ENCODE results near the gene TLL2. TPM values are rescaled to one million over a fixed set of nuclear protein-coding genes. Genes with fewer than 3 reads are reported as not detected.
A peak's percentile ranks its signal among the peaks of the same experiment; 100 is the strongest.

Gene TLL2
- polyA plus RNA-seq, 4 donors = 0.46 to 1.6 (median 0.54) TPM; not detected in 1

DNA sequence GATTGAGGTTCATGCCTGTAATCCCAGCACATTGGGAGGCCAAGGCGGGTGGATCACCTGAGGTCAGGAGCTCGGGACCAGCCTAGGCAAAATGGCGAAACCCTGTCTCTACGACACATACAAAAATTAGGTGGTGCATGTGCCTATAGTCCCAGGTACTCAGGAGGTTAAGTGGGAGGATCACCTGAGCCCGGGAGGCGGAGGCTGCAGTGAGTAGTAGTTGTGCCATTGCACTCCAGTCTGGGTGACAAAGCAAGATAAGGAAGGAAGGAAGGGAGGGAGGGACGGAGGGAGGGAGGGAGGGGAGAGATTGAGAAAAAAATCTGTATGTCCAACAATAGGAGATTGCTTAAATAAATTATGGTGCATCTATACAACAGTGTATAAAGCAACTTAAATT lies 13.2 kb downstream of the TLL2 start:
- Histone ChIP-seq H3K36me3 (ENCODE audit: control insufficient read depth in 3 of 3, insufficient read depth in 2 of 3, low read depth in 1 of 3, low read length in 3 of 3) (no peaks in the 10 kb centered on the region), H3K9me3 (ENCODE audit: control insufficient read depth in 2 of 2, insufficient read depth in 1 of 2, low read depth in 1 of 2, low read length in 1 of 2) (no peaks in the 10 kb centered on the region), H3K27me3 (ENCODE audit: control insufficient read depth in 3 of 3, insufficient read depth in 3 of 3, low read length in 3 of 3) (peaks cover 0 to 4% (median 0%) of the 10 kb centered on the region in 3 donors), H3K4me1 (ENCODE audit: control insufficient read depth in 3 of 3, insufficient read depth in 2 of 3, low read depth in 1 of 3, low read length in 2 of 3) (no peaks in the 10 kb centered on the region), H3K27ac (ENCODE audit: low read depth in 1 of 3, low read length in 2 of 3) (no peak overlapping the region), H3K4me3 (ENCODE audit: low read depth in 1 of 3, low read length in 3 of 3) (no peak overlapping the region)
- DNase-seq (no peak), FAIRE-seq (no peak)
- WGBS, 3 donors = 56 to 66% (median 63%) methylated on average over 7 of the region's 7 CpGs

DNA sequence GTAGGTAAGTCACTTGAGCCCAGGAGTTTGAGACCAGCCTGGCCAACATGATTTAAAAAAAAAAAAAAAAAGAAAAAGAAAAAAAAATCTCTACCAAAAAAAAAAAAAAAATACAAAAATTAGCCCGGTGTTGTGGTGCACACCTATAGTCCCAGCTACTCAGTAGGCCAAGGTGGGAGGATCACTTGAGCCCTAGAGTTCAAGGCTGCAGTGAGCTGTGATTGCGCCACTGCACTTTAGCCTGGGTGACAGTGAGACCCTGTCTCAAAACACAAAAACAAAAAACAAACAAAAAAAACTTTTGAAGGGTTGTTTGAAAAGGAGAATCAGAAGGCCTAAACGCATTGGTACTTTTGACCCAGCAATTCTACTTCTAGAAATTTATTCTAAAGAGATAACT lies 13.7 kb downstream of the TLL2 start:
- Histone ChIP-seq H3K27ac (ENCODE audit: low read depth in 1 of 3, low read length in 2 of 3) (no peak overlapping the region), H3K4me3 (ENCODE audit: low read depth in 1 of 3, low read length in 3 of 3) (no peak overlapping the region), H3K9me3 (ENCODE audit: control insufficient read depth in 2 of 2, insufficient read depth in 1 of 2, low read depth in 1 of 2, low read length in 1 of 2) (no peaks in the 10 kb centered on the region), H3K36me3 (ENCODE audit: control insufficient read depth in 3 of 3, insufficient read depth in 2 of 3, low read depth in 1 of 3, low read length in 3 of 3) (no peaks in the 10 kb centered on the region), H3K4me1 (ENCODE audit: control insufficient read depth in 3 of 3, insufficient read depth in 2 of 3, low read depth in 1 of 3, low read length in 2 of 3) (no peaks in the 10 kb centered on the region), H3K27me3 (ENCODE audit: control insufficient read depth in 3 of 3, insufficient read depth in 3 of 3, low read length in 3 of 3) (no peaks in the 10 kb centered on the region)
- DNase-seq (no peak), FAIRE-seq (no peak)
- WGBS, 3 donors = 92 to 94% (median 93%) methylated on average over 3 of the region's 3 CpGs

DNA sequence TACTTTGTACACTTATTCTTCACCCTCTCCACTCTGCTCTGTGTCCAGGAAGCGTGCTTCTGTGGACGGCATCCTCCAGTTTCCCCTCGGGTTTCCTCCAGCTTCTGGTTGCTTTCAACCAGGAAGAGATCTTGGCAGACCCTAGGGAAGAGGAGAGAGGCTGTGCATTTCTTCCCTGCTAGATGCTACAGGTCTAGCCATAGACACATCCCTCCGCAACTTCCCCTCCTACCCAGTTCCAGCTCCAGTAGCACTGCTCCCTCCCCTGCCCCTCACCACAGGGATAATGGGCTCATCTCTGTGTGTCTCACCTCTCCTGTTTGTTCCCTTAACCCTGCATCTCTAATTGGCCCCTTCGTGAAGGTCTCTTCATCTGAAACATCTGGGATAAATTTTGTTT lies 16.3 kb downstream of the TLL2 start:
- no peak overlapping the region for H3K4me3 ChIP-seq (ENCODE audit: low read depth in 1 of 3, low read length in 3 of 3)
- no peak for FAIRE-seq
- WGBS, 3 donors = 61 to 71% (median 68%) methylated on average over 5 of the region's 5 CpGs
- H3K27ac ChIP-seq (ENCODE audit: low read depth in 1 of 3, low read length in 2 of 3) = no peak overlapping the region
- no peaks in the 10 kb centered on the region for H3K9me3 ChIP-seq (ENCODE audit: control insufficient read depth in 2 of 2, insufficient read depth in 1 of 2, low read depth in 1 of 2, low read length in 1 of 2)
- H3K36me3 ChIP-seq (ENCODE audit: control insufficient read depth in 3 of 3, insufficient read depth in 2 of 3, low read depth in 1 of 3, low read length in 3 of 3) = no peaks in the 10 kb centered on the region
- H3K27me3 ChIP-seq (ENCODE audit: control insufficient read depth in 3 of 3, insufficient read depth in 3 of 3, low read length in 3 of 3) = no peaks in the 10 kb centered on the region
- no peaks in the 10 kb centered on the region for H3K4me1 ChIP-seq (ENCODE audit: control insufficient read depth in 3 of 3, insufficient read depth in 2 of 3, low read depth in 1 of 3, low read length in 2 of 3)
- DNase-seq = no peak

DNA sequence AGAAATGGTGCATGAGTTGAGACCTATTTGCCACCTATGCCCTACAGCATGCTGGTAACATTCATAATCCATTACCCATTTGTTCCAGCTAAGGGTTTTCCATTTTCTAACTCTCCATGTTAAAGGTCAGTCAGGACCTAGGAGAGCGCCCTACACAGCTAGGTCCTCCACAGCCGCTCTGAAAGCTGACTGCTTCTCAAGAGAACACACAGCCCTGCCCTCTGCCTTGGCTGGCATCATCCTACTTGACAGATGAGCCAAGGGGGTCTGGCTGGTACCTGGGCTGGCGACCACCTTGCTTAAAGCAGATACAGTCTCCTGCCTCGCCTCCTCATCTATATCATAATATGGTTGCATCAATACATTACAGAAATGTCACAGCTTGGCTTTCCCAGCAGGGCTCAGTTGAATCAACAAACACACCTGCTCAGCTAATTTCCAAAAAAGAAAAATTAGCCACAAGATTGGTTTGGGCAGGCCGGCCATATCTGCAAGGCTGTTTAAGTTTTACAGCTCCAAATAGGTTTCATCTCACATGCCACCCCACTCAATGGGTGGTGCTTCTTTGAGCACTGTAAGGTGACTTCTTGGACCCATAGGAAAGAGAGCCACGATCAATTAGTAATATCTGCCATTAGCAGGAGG lies 17.3 kb downstream of the TLL2 start:
- no peaks in the 10 kb centered on the region for H3K9me3 ChIP-seq (ENCODE audit: control insufficient read depth in 2 of 2, insufficient read depth in 1 of 2, low read depth in 1 of 2, low read length in 1 of 2)
- no peaks in the 10 kb centered on the region for H3K36me3 ChIP-seq (ENCODE audit: control insufficient read depth in 3 of 3, insufficient read depth in 2 of 3, low read depth in 1 of 3, low read length in 3 of 3)
- H3K27me3 ChIP-seq (ENCODE audit: control insufficient read depth in 3 of 3, insufficient read depth in 3 of 3, low read length in 3 of 3) = no peaks in the 10 kb centered on the region
- whole genome bisulfite sequencing, 3 donors = 48 to 62% (median 59%) methylated on average over 6 of the region's 6 CpGs
- DNase-seq (peak; percentile 10 to 49), FAIRE-seq (no peak)
- no peak overlapping the region for H3K27ac ChIP-seq (ENCODE audit: low read depth in 1 of 3, low read length in 2 of 3)
- no peaks in the 10 kb centered on the region for H3K4me1 ChIP-seq (ENCODE audit: control insufficient read depth in 3 of 3, insufficient read depth in 2 of 3, low read depth in 1 of 3, low read length in 2 of 3)
- no peak overlapping the region for H3K4me3 ChIP-seq (ENCODE audit: low read depth in 1 of 3, low read length in 3 of 3)

DNA sequence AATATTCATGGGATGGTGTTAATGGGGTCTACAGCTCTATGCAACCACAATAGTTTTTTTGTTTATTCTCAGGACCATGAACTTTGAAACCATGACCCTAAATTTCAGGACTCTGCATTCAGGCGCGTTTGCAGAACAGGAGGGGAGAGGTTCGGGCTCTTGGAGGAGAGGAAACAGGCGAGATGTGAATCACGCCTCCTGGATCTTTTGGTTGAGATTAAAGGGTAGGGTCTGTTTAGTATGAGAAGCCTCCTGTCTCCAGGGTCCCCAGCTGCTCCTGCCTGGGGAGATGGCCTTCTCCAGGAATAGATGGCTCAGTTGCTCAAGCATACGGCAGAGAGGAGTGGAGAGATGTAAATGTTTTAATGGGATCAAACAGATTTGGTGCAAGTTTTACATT lies 18.2 kb downstream of the TLL2 start:
- DNase-seq (no peak), FAIRE-seq (no peak)
- no peaks in the 10 kb centered on the region for H3K4me1 ChIP-seq (ENCODE audit: control insufficient read depth in 3 of 3, insufficient read depth in 2 of 3, low read depth in 1 of 3, low read length in 2 of 3)
- 88 to 91% (median 90%) methylated on average over 6 of the region's 6 CpGs for WGBS, 3 donors
- no peaks in the 10 kb centered on the region for H3K9me3 ChIP-seq (ENCODE audit: control insufficient read depth in 2 of 2, insufficient read depth in 1 of 2, low read depth in 1 of 2, low read length in 1 of 2)
- H3K27ac ChIP-seq (ENCODE audit: low read depth in 1 of 3, low read length in 2 of 3) = no peak overlapping the region
- H3K36me3 ChIP-seq (ENCODE audit: control insufficient read depth in 3 of 3, insufficient read depth in 2 of 3, low read depth in 1 of 3, low read length in 3 of 3) = no peaks in the 10 kb centered on the region
- no peaks in the 10 kb centered on the region for H3K27me3 ChIP-seq (ENCODE audit: control insufficient read depth in 3 of 3, insufficient read depth in 3 of 3, low read length in 3 of 3)
- no peak overlapping the region for H3K4me3 ChIP-seq (ENCODE audit: low read depth in 1 of 3, low read length in 3 of 3)

DNA sequence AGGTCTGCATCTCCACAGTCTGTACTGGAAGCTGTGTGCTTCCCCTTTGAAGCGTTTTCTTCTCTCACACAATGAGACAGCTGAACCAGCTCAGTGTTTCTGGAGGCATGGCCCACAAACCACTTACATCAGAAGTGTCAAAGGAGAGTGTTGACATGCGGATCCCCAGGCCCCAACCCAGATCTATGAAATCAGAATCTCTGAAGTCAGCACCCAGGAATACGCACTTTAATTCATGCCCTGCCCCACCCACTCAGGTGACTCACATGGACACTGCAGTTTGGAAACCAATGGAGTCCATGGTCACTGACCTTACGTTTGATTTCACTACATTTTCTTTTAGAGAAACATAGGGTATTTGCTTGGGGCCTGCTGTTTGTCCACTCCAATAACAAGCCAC lies 19.0 kb downstream of the TLL2 start:
- WGBS, 3 donors = 73 to 81% (median 77%) methylated on average over 4 of the region's 4 CpGs
- no peaks in the 10 kb centered on the region for H3K27me3 ChIP-seq (ENCODE audit: control insufficient read depth in 3 of 3, insufficient read depth in 3 of 3, low read length in 3 of 3)
- no peak for FAIRE-seq
- no peaks in the 10 kb centered on the region for H3K9me3 ChIP-seq (ENCODE audit: control insufficient read depth in 2 of 2, insufficient read depth in 1 of 2, low read depth in 1 of 2, low read length in 1 of 2)
- DNase-seq = no peak
- no peaks in the 10 kb centered on the region for H3K4me1 ChIP-seq (ENCODE audit: control insufficient read depth in 3 of 3, insufficient read depth in 2 of 3, low read depth in 1 of 3, low read length in 2 of 3)
- no peaks in the 10 kb centered on the region for H3K36me3 ChIP-seq (ENCODE audit: control insufficient read depth in 3 of 3, insufficient read depth in 2 of 3, low read depth in 1 of 3, low read length in 3 of 3)
- H3K27ac ChIP-seq (ENCODE audit: low read depth in 1 of 3, low read length in 2 of 3) = no peak overlapping the region
- H3K4me3 ChIP-seq (ENCODE audit: low read depth in 1 of 3, low read length in 3 of 3) = no peak overlapping the region

DNA sequence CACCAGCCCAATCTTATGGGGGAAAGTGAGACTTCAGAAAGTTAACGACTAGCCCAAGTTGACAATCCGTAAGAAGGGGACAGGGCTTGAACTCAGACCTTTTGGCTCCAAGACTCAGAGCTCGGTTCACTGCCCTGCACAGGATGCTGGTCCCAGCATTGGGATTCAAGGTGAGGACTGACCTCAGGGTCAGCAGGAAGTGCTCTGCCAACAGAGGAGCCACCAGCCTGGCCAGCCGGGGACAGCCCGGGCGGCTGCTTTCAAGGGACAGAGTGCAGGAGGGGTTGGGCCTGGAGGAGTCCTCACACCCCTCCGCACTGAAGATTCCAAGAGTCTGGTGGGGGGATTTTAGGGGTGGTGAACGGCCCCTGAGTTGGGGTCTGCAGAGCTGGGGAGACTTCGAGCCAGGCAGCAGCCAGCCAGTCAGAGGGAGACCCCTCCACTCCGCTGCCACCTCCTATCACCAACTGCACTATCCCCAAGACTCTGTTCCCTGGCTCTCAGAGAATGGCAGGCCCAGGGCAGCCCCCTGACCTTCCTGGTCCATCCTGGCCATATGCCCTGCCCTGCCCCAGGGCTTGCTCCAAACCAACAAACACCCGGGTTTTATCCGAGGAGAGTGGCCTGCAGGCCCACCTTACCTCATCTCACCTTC lies 19.7 kb downstream of the TLL2 start:
- H3K4me1 ChIP-seq (ENCODE audit: control insufficient read depth in 3 of 3, insufficient read depth in 2 of 3, low read depth in 1 of 3, low read length in 2 of 3) = no peaks in the 10 kb centered on the region
- H3K27ac ChIP-seq (ENCODE audit: low read depth in 1 of 3, low read length in 2 of 3) = no peak overlapping the region
- FAIRE-seq (no peak), DNase-seq (no peak)
- no peaks in the 10 kb centered on the region for H3K36me3 ChIP-seq (ENCODE audit: control insufficient read depth in 3 of 3, insufficient read depth in 2 of 3, low read depth in 1 of 3, low read length in 3 of 3)
- no peaks in the 10 kb centered on the region for H3K9me3 ChIP-seq (ENCODE audit: control insufficient read depth in 2 of 2, insufficient read depth in 1 of 2, low read depth in 1 of 2, low read length in 1 of 2)
- WGBS, 3 donors = 85 to 87% (median 87%) methylated on average over 12 of the region's 12 CpGs
- H3K27me3 ChIP-seq (ENCODE audit: control insufficient read depth in 3 of 3, insufficient read depth in 3 of 3, low read length in 3 of 3) = no peaks in the 10 kb centered on the region
- no peak overlapping the region for H3K4me3 ChIP-seq (ENCODE audit: low read depth in 1 of 3, low read length in 3 of 3)

DNA sequence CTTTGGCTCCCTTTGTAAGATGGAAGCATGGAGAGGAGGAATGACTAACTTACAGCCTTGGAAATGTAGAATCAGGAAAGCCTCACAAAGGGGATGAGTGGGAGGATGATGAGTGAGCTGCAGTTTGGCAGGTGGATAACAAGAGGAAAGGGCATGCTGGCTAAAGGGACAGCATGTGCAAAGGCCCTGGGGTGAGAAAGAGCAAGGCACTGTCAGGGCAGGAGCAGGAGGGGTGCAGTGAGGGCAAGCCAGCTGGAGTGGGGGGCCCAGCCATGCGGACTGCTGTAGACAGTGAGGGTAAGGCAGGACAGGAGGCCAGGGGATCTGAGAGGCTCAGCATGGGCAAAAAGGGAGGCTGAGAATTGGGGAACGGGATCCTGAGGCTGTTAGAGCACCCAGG lies 20.5 kb downstream of the TLL2 start:
- 70 to 91% (median 85%) methylated on average over 2 of the region's 2 CpGs for WGBS, 3 donors
- no peak for FAIRE-seq

DNA sequence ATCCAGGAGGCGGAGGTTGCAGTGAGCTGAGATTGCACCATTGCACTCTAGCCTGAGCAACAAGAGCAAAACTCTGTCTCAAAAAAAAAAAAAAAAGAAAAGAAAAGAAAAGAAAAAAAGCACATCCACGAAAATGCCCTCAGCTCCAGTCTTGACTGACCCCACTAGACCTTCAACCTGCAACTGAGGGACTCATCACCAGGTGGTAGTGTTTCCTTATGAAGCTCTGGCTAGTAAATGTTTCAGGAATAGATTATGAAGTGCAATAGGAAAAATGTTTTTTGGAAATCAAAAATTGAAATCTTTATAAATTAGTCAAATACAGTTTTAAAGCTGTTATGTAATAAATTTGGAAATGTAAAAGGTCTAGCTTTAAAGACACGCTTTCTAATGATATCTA lies 22.4 kb downstream of the TLL2 start:
- DNase-seq (no peak), FAIRE-seq (no peak)
- no peaks in the 10 kb centered on the region for H3K9me3 ChIP-seq (ENCODE audit: control insufficient read depth in 2 of 2, insufficient read depth in 1 of 2, low read depth in 1 of 2, low read length in 1 of 2)
- H3K27me3 ChIP-seq (ENCODE audit: control insufficient read depth in 3 of 3, insufficient read depth in 3 of 3, low read length in 3 of 3) = peaks cover 0 to 1% (median 0%) of the 10 kb centered on the region in 3 donors
- WGBS, 3 donors = 70 to 77% (median 70%) methylated on average over 3 of the region's 3 CpGs
- H3K36me3 ChIP-seq (ENCODE audit: control insufficient read depth in 3 of 3, insufficient read depth in 2 of 3, low read depth in 1 of 3, low read length in 3 of 3) = no peaks in the 10 kb centered on the region
- no peak overlapping the region for H3K4me3 ChIP-seq (ENCODE audit: low read depth in 1 of 3, low read length in 3 of 3)
- H3K27ac ChIP-seq (ENCODE audit: low read depth in 1 of 3, low read length in 2 of 3) = no peak overlapping the region
- no peaks in the 10 kb centered on the region for H3K4me1 ChIP-seq (ENCODE audit: control insufficient read depth in 3 of 3, insufficient read depth in 2 of 3, low read depth in 1 of 3, low read length in 2 of 3)

More for the DNA sequence above, 20.5 kb downstream of the TLL2 start:
- Histone ChIP-seq H3K36me3 (ENCODE audit: control insufficient read depth in 3 of 3, insufficient read depth in 2 of 3, low read depth in 1 of 3, low read length in 3 of 3) (no peaks in the 10 kb centered on the region), H3K4me1 (ENCODE audit: control insufficient read depth in 3 of 3, insufficient read depth in 2 of 3, low read depth in 1 of 3, low read length in 2 of 3) (no peaks in the 10 kb centered on the region), H3K27me3 (ENCODE audit: control insufficient read depth in 3 of 3, insufficient read depth in 3 of 3, low read length in 3 of 3) (peaks cover 0 to 1% (median 0%) of the 10 kb centered on the region in 3 donors), H3K4me3 (ENCODE audit: low read depth in 1 of 3, low read length in 3 of 3) (no peak overlapping the region), H3K9me3 (ENCODE audit: control insufficient read depth in 2 of 2, insufficient read depth in 1 of 2, low read depth in 1 of 2, low read length in 1 of 2) (no peaks in the 10 kb centered on the region), H3K27ac (ENCODE audit: low read depth in 1 of 3, low read length in 2 of 3) (no peak overlapping the region)
- no peak for DNase-seq
